ENCODE measurements around the gene ST6GALNAC3. TPM values are rescaled to one million over a fixed set of nuclear protein-coding genes. Genes with fewer than 3 reads are reported as not detected.

The ST6GALNAC3 gene
- total RNA-seq, 1 experiment from 2014 or later, result 0.03 TPM

- DNase-seq (ENCODE audit: low read depth, low spot score) (no peak), ATAC-seq (no peak)
- Histone ChIP-seq H3K36me3 (ENCODE audit: control insufficient read depth, insufficient read depth, low read length) (no peaks in the 10 kb centered on the region), H3K27ac (ENCODE audit: low read length) (no peak overlapping the region), H3K4me3 (ENCODE audit: low read depth in 2 of 2, low read length in 2 of 2) (no peak overlapping the region), H3K4me1 (ENCODE audit: control insufficient read depth, insufficient read depth, low read length) (no peaks in the 10 kb centered on the region), H3K27me3 (ENCODE audit: control insufficient read depth, insufficient read depth, low read length) (no peaks in the 10 kb centered on the region), H3K9me3 (ENCODE audit: control insufficient read depth, insufficient read depth, low read depth, low read length) (no peaks in the 10 kb centered on the region)
- in situ Hi-C loops (cut with HindIII; ENCODE audit: low pct_unique_long_range_greater_than_20kb, low sequenced_read_pairs) (no loop called here), intact Hi-C loops (cut with micrococcal nuclease; ENCODE audit: unreplicated experiment) (no loop called here)
- CTCF ChIA-PET, result no interaction called here
- no TSS peak for BruUV-seq (replicated peaks)
- POLR2A ChIA-PET, result no interaction called here
- TF ChIP-seq SIN3A (IDR thresholded peaks at IDR 0.05; ENCODE audit: borderline replicate concordance, insufficient read depth, low read depth, low read length) (no peak), CTCF (IDR thresholded peaks at IDR 0.05) (no peak), TCF7L2 (IDR thresholded peaks at IDR 0.05; ENCODE audit: low read depth, low read length) (no peak), REST (IDR thresholded peaks at IDR 0.05; ENCODE audit: insufficient read depth in 1 of 2, low read depth in 2 of 2, low read length in 1 of 2) (no peak), POLR2AphosphoS5 (IDR thresholded peaks at IDR 0.05; ENCODE audit: low read depth, low read length) (no peak)
Observed at GRCh38 chr1:76068542-76068941, 6.0 kb upstream of the ST6GALNAC3 start.

GRCh38 chr1:76068953-76069561, 5.5 kb upstream of the ST6GALNAC3 start:
- no peak for TF ChIP-seq SIN3A (IDR thresholded peaks at IDR 0.05; ENCODE audit: borderline replicate concordance, insufficient read depth, low read depth, low read length)
- BruUV-seq (replicated peaks), result no TSS peak
- H3K4me1 ChIP-seq (ENCODE audit: control insufficient read depth, insufficient read depth, low read length), result peaks cover under 1% of the 10 kb centered on the region; the same call in 1 of the 2 replicates
- no peak for DNase-seq (ENCODE audit: low read depth, low spot score)
- in situ Hi-C loops (cut with HindIII; ENCODE audit: low pct_unique_long_range_greater_than_20kb, low sequenced_read_pairs), result no loop called here
- H3K9me3 ChIP-seq (ENCODE audit: control insufficient read depth, insufficient read depth, low read depth, low read length), result no peaks in the 10 kb centered on the region
- no peak overlapping the region for H3K4me3 ChIP-seq (ENCODE audit: low read depth in 2 of 2, low read length in 2 of 2)
- intact Hi-C loops (cut with micrococcal nuclease; ENCODE audit: unreplicated experiment), result no loop called here
- CTCF ChIA-PET, result no interaction called here
- ATAC-seq, result no peak
- H3K36me3 ChIP-seq (ENCODE audit: control insufficient read depth, insufficient read depth, low read length), result no peaks in the 10 kb centered on the region
- no peak overlapping the region for H3K27ac ChIP-seq (ENCODE audit: low read length)
- POLR2A ChIA-PET, result no interaction called here
- H3K27me3 ChIP-seq (ENCODE audit: control insufficient read depth, insufficient read depth, low read length), result peaks cover 2% of the 10 kb centered on the region; the same call in 1 of the 2 replicates

- ATAC-seq (no peak), DNase-seq (ENCODE audit: low read depth, low spot score) (no peak)
- Histone ChIP-seq H3K4me3 (ENCODE audit: low read depth in 2 of 2, low read length in 2 of 2) (no peak overlapping the region), H3K27me3 (ENCODE audit: control insufficient read depth, insufficient read depth, low read length) (peaks cover 2% of the 10 kb centered on the region; the same call in 1 of the 2 replicates), H3K9me3 (ENCODE audit: control insufficient read depth, insufficient read depth, low read depth, low read length) (no peaks in the 10 kb centered on the region), H3K4me1 (ENCODE audit: control insufficient read depth, insufficient read depth, low read length) (peaks cover 6% of the 10 kb centered on the region; the same call in 1 of the 2 replicates), H3K27ac (ENCODE audit: low read length) (no peak overlapping the region), H3K36me3 (ENCODE audit: control insufficient read depth, insufficient read depth, low read length) (no peaks in the 10 kb centered on the region; the same call in 1 of the 2 replicates)
- TF ChIP-seq REST (IDR thresholded peaks at IDR 0.05; ENCODE audit: insufficient read depth in 1 of 2, low read depth in 2 of 2, low read length in 1 of 2) (no peak), SIN3A (IDR thresholded peaks at IDR 0.05; ENCODE audit: borderline replicate concordance, insufficient read depth, low read depth, low read length) (no peak), CTCF (IDR thresholded peaks at IDR 0.05) (no peak), TCF7L2 (IDR thresholded peaks at IDR 0.05; ENCODE audit: low read depth, low read length) (no peak), POLR2AphosphoS5 (IDR thresholded peaks at IDR 0.05; ENCODE audit: low read depth, low read length) (no peak)
- BruUV-seq (replicated peaks), result no TSS peak
- ChIA-PET CTCF (no interaction called here), POLR2A (no interaction called here)
- intact Hi-C loops (cut with micrococcal nuclease; ENCODE audit: unreplicated experiment), result no loop called here
- in situ Hi-C loops (cut with HindIII; ENCODE audit: low pct_unique_long_range_greater_than_20kb, low sequenced_read_pairs), result no loop called here
Observed at GRCh38 chr1:76070538-76070937, 4.0 kb upstream of the ST6GALNAC3 start.
